Bone marrow (tissue), 2 donors: ENCODE results near the gene LYRM4.
A peak's percentile ranks its signal among the peaks of the same experiment; 100 is the strongest.

ENCODE experiments used
- DNase-seq, 2 donors: peaks; one replicate each; lab custom pipeline; 2025; lab: John Stamatoyannopoulos, UW

Gene LYRM4

DNA sequence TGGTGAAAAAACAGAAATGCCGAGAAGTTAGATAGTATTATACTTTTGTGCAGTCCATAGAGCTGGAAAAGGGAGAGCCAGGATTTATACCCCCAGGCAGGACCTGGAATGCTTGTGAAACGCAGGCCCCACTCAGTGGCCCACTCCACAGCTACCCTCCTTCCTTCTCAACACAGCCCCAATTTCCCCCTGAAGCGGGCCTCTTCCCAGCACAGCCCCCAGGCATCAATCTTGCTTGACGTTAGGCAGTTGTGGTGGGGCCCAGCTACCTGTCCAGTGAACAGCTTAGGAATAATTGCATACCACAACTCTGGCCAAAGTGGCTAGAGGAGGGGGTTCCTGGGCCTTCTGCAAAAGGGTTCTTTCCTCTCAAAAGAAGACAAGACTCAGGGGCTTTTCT lies 114.4 kb downstream of the LYRM4 start:
- no peak for DNase-seq

DNA sequence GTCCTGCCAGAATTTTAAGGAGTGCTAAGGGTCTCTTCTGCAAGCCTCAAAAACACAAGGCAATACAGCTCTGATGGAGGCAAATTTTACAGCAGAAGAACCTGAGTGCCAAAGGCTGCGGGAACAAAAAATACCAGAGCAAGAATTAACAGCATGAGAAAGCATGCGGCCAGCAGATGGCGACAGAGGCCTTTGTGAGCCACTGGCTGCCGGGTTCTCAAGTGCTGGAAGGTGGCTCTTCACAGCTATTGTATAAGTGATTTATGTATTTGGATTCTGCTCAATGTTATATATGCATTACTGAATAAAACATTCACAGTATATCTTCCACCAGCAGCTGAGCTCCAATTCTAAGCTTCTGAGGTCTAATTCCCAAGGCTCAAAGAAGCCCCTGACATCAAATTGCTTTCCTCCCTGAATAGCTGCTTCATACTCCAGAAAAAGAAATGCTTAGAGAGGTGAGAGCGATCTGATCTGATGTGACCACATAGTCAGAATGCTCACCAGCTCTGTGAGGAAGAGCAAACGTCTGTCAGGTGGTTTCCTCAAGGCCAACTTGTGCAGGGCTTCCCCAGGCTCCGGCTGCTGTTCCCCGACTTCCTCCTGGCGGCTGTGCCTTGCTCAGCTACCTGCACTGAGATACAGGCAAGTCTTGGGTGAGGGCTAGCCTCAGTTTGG lies 117.0 kb downstream of the LYRM4 start:
- DNase-seq = peak; percentile 45 to 73

GRCh38 chr6:5142915-5143314 lies 117.8 kb downstream of the LYRM4 start:
- no peak for DNase-seq

- DNase-seq = no peak
Observed at GRCh38 chr6:5142131-5142530, 118.6 kb downstream of the LYRM4 start.

GRCh38 chr6:5141046-5141445 lies 119.7 kb downstream of the LYRM4 start:
- no peak for DNase-seq

DNA sequence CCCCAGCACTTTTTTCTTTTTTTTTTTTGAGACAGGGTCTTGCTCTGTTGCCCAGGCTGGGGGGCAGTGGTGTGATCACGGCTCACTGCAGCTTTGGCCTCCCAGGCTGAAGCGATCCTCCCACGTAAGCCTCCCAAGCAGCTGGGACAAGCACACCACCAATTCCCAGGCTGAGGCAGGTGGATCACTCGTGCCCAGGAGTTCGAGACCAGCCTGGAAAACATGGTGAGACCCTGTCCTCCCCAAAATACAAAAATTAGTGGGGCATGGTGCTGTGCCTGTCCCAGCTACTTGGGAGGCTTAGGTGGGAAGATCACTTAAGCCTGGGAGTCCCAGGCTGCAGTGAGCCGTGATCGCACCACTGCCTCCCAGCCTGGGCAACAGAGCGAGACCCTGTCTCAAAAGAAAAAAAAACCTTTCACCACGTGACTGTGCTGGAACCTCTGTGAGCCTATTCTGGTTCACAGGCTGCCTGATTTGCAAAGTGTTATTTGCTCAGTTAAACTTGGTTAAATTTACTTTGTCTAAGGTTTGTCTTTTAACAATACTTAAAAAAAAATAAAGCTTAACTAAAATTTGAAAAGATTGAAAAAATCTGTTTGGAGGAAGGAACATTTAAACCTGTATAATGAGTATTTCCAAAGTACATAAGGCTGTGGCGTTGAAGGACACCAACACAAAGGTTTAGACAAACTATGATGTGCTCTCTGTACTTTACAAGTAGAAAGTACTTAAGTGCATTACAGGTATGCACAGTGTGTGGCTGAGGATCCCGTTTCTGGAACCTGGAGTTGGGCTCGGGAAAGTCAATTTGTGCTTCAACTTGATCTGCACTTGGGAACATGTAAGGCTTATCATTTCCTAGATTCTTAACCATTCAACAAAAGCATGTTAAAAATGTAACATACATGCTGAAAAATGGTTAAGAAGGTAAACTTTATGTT lies 120.7 kb downstream of the LYRM4 start:
- DNase-seq = no peak

GRCh38 chr6:5138995-5139827 lies 121.5 kb downstream of the LYRM4 start:
- no peak for DNase-seq

DNA sequence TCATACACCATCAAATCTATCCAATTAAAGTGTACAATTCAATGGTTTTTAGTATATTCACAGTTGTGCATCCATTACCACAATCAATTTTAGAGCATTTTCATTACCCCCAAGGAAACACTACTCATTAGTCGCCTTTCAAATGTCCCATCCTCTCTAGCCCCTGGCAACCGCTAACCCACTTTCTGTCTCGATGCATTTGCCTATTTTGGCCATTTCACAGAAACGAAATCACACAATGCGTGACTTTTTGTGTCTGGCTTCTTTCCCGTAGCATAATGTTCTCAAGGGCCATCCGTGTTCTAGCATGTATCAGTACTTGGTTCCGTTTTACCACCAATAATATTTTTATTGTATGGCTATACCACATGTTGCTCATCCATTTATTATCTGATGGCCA lies 123.9 kb downstream of the LYRM4 start:
- no peak for DNase-seq

DNA sequence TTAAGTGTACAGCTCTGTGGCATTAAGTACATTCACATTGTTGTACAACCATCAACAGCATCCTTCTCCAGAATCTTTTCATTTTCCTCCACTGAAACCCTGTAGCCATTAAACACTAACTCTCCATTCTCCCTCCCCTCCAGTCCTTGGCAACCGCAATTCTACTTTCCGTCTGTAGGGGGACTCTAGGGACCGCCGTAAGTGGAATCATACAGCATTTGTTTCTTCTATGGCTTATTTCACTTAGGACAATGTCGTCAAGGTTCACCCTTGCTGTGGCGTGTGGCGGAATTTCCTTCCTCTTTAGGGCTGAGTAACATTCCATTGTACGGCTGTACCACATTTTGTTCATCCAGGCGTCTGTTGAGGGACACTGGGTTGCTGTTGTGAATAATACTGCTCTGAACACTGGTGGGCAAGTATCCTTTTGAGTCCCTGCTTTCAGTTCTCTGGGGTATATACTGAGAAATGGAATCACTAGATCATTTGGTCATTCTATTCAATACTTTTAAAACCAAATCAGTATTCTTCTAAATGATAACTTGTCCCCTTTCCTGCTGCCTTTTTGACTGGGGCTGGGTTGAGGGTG lies 124.9 kb downstream of the LYRM4 start:
- DNase-seq = no peak

DNA sequence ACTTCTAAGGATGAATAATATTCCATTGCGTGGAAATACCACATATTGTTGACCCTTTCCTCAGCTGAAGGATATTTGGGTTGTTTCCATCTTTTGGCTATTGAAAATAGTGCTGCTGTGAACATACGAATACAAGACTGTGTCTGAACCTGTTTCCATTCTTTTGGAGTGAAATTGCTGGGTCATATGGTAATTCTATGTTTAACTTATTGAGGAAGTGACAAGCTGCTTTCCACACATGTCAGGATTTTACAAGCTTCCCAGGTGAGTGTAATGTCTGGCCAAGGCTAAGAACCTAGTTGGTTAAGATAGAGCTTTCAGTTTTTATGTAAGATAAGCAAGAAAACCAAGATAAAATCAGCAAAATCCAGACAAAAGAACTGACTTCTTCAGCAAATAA lies 126.8 kb downstream of the LYRM4 start:
- DNase-seq = no peak

DNA sequence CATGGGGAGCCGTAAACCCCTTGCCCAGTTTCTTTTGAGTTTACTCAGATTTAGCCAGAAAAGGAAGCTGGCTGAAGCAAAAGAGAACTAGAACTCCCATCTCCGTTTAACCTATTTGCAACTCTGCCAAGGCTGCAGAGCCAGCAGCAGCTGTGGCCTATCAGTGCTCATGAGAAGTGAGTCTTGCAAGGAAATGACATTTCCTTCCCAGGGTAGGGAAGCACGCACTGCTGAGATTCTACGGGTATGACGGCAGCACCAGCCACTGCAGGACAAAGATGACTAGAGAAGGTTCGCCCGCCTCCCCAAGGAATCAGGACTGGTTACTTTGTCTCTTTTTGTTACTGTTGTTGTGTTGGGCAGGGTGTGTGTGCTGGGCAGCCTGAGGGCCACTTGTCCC lies 128.0 kb downstream of the LYRM4 start:
- DNase-seq = peak in 1 of 2 donors; percentile 58

DNA sequence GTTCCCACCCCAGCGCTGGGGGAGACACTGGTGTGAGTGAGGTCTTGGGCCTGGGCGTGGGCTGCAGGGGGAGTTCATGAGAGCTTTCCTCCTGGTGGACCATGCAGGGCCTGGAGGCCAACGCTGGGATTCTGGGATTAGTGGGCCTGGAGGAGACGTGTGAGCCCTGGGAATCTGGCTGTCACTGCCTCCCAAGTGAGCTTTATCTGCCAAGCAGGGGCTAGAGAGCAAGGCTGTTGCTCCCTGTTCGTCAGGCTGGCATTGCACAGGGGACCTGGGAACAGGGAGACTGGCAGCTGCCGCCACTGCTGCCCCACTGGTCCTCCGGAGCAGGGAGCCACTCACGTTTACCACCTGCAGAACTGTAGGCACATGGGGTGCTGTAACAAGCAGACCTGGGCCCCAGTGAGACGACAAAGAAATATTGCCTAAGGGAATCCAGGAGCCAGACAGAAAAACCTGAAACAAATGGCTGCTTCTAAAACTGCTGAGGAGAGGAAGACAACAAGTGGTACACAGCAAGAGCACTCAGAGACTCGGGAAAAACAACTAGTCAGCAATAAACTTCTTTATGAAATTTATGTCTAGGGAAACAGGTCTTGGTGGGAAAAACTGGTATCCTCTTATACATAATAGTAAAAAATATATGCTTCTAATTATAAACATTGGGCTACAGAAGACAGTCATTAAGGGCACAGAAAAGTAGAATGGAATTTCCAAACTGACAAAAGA lies 130.4 kb downstream of the LYRM4 start:
- DNase-seq = no peak

GRCh38 chr6:5128351-5128750 lies 132.4 kb downstream of the LYRM4 start:
- DNase-seq = no peak

DNA sequence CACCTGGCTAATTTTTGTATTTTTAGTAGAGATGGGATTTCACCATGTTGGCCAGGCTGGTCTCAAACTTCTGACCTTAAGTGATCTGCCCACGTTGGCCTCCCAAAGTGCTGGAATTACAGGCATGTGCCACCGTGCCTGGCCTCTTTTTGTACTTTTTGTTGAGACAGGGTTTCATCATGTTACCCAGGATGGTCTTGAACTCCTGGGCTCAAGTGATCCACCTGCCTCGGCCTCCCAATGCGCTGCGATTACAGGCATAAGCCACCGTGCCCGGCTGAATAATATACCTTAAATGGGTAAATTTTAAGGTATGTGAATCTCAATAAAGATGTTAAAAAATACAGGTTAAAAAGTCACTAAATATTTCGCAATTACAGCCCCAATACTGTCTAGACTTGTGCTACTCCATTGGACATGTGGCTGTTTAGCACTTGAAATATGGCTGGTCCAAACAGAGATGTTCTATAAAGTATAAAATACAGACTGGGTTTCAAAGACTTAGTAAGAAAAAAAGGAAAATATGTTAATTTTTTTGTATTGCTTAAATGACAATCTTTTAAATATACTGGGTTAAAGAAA lies 133.6 kb downstream of the LYRM4 start:
- no peak for DNase-seq

DNA sequence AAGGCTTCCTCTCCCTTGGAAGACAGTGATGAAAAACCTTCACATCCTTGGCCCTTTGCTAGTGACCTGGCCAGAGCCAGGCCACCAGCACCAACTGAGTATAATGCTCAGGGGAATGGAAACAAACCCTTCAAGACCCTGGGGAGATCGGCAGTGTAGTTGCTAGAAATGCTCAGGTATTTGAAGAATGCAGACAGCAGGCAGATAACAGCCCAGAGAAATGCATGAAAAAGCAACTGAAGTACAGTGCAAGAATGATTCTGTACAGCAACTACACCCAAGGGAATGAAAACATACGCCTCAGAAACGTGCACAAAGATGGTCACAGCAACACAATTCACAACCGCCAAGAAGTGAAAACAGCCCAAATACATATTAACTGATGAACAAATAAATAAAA lies 134.5 kb downstream of the LYRM4 start:
- DNase-seq = no peak

DNA sequence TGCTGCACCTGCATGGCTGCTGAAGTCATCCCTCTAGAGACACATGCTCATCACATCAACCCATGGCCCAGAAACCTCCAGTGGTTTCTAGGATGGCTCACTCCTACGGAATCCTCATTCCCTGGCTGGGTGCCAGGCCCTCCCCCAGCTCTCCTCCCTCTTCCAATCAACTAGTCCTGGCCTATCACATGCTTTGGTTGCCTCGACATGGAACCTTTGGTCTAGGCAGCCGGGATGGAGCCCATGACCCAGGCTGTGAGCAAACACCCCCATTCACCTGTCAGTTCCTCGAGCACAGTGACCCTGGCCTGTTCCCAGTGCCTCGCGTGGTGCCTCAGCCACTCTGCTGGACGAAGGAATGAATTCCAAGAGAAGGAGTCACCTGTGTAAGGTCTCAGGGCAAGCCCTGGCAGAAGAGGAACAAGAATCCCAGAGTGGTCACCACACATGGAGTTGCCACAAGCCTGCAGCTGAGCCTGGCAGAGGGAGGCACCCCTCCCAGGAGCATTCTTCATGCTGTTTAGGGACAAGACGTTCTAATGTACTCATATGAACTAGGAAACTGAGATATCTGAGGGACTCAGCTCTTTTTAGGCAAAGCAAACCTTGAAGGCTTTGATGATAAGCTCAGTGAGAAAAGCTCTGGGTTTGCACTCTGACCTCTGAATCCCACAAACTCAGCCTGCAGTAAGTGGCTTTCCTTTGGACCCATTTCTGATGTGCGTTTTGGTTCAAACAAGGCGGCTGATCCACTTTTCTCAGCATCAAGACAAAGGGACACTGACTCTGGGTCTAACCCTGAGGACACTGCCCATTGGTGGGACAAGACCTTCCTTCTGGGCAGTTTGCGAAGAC lies 135.4 kb downstream of the LYRM4 start:
- no peak for DNase-seq

DNA sequence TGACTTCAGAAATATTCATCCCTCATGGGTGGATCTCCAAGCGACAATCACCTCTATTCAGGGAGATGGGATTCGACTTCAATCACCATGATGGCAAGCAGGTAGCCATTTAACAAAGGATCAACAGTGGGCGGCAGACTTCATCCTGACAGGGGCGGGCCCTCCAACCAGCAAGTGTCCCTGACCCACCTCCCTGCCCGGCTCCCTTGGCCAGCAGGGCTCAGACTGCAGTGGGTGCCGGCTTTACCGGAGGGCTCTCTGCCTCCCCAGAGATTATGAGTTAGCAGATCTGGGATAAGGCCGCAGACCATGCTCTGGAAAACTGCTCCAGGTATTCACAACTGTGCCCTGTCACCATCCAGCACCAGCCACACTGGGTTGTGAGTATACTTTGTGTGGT lies 136.2 kb downstream of the LYRM4 start:
- DNase-seq = no peak

GRCh38 chr6:5123296-5124143 lies 137.2 kb downstream of the LYRM4 start:
- DNase-seq = no peak

DNA sequence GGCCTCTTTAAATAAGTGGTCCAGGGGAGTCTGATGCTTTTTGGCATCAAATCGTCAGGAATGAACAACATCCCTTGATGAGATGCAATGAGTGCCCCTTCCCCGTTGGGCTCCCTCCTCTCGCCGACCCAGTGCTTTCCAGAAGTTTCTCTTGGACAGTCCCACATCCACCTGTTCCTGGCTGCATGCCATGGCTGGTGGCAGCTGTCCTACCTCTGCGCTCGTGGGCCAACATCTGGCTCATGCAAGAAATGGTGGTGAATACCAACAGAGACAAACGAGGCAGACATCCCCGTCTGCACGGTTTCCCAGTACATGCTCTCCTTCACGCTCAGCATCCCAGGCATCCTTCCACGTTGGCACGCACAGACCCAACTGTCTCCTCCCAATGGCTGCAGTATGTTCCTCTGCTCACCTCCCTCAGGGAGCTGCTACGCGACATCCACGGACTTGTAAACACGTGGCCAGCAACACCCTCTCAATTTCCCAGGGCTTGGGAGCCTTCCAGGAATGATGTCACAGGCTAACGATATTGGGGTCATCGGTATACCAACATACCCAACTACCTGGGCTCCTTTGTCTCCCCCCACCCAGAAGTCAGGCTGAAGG lies 138.1 kb downstream of the LYRM4 start:
- DNase-seq = no peak
